ENCODE data around the gene CSF2RB.

DNA sequence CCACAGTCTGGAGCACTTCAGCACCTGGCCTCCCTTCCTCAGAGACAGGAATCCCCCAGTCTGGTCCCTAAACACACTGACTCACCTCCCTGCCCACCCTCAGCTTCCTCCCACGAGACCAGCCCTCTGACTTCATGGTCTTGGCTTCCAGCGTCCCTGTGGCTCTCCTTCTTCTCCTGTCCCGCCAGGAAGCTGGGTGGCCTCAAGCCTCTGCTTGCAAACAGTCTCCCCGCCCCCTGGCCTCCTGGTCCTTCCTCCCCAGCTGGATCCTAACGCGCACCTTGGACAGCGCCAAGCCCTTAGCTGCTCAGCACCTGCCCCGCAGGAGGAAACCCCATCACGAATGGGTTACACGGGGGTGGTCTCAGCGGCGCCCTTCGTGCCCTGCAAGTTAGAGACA is 48.1 kb upstream of the CSF2RB start:
- TF ChIP-seq, protein P1, sequence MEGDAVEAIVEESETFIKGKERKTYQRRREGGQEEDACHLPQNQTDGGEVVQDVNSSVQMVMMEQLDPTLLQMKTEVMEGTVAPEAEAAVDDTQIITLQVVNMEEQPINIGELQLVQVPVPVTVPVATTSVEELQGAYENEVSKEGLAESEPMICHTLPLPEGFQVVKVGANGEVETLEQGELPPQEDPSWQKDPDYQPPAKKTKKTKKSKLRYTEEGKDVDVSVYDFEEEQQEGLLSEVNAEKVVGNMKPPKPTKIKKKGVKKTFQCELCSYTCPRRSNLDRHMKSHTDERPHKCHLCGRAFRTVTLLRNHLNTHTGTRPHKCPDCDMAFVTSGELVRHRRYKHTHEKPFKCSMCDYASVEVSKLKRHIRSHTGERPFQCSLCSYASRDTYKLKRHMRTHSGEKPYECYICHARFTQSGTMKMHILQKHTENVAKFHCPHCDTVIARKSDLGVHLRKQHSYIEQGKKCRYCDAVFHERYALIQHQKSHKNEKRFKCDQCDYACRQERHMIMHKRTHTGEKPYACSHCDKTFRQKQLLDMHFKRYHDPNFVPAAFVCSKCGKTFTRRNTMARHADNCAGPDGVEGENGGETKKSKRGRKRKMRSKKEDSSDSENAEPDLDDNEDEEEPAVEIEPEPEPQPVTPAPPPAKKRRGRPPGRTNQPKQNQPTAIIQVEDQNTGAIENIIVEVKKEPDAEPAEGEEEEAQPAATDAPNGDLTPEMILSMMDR (IDR thresholded peaks at IDR 0.05; ENCODE audit: borderline replicate concordance, extremely low read depth, low read length, poor library complexity, severe bottlenecking): no peak
- TF ChIP-seq EZH2 (IDR thresholded peaks at IDR 0.05; ENCODE audit: borderline replicate concordance, low read depth, low read length, severe bottlenecking): no peak
